ENCODE measurements around the gene RBM26. TPM values are rescaled to one million over a fixed set of nuclear protein-coding genes. Genes with fewer than 3 reads are reported as not detected.

The RBM26 gene
- total RNA-seq, 2 donors from 2014 or later = 29.0 to 45.9 TPM

- no peak for DNase-seq (ENCODE audit: low spot score)
- Histone ChIP-seq H3K9me3 (no peaks in the 10 kb centered on the region), H3K4me1 (replicated peaks) (no peaks in the 10 kb centered on the region), H3K27me3 (replicated peaks; ENCODE audit: insufficient read depth) (no peaks in the 10 kb centered on the region), H3K27ac (peak overlapping the region; percentile 94 to 96), H3K36me3 (no peaks in the 10 kb centered on the region), H3K4me3 (peak overlapping the region; percentile 76 to 94)
- TF ChIP-seq POLR2A (IDR thresholded peaks at IDR 0.05) (no peak), CTCF (IDR thresholded peaks at IDR 0.05) (no peak), POLR2AphosphoS5 (IDR thresholded peaks at IDR 0.05) (no peak)
- 1% methylated on average over 10 of the region's 10 CpGs for WGBS
- intact Hi-C loops (cut with DNase I) = no loop called here
These were observed 1.1 kb downstream of the RBM26 start for GRCh38 chr13:79404985-79405384.

- Histone ChIP-seq H3K27me3 (replicated peaks; ENCODE audit: insufficient read depth) (no peaks in the 10 kb centered on the region), H3K9me3 (no peaks in the 10 kb centered on the region), H3K36me3 (no peaks in the 10 kb centered on the region), H3K4me3 (peak overlapping the region; percentile 76 to 94), H3K27ac (no peak overlapping the region), H3K4me1 (replicated peaks) (no peaks in the 10 kb centered on the region)
- TF ChIP-seq CTCF (IDR thresholded peaks at IDR 0.05) = no peak
- TF ChIP-seq POLR2AphosphoS5 (IDR thresholded peaks at IDR 0.05) = no peak
- no peak for TF ChIP-seq POLR2A (IDR thresholded peaks at IDR 0.05)
- 17% methylated on average over 1 of the region's 1 CpG for WGBS
- no peak for DNase-seq (ENCODE audit: low spot score)
- intact Hi-C loops (cut with DNase I) = no loop called here
These were observed 1.7 kb downstream of the RBM26 start for GRCh38 chr13:79404361-79404760.

DNA sequence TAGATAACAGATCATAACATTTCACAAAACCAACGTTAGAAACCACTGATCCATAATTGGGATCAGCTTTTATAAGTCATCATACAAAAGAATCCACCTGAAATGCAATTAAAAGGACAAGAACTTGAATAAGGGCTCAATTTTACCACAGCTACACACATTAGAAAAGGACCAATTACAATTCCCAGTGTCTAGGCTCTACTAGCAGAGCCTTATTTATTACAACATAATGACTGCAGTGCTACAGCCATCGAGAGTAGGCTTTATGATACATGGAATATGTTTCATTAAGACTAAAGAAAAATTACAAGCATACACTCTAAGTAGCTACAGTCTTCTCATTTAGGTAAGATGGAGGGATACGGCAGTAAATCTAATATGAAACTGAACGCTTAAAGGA is 2.9 kb downstream of the RBM26 start:
- intact Hi-C loops (cut with DNase I) = no loop called here
- WGBS = 51% methylated on average over 4 of the region's 4 CpGs
- no peak for DNase-seq (ENCODE audit: low spot score)
- Histone ChIP-seq H3K4me1 (replicated peaks) (no peaks in the 10 kb centered on the region), H3K36me3 (no peaks in the 10 kb centered on the region), H3K4me3 (no peak overlapping the region), H3K27ac (no peak overlapping the region), H3K27me3 (replicated peaks; ENCODE audit: insufficient read depth) (no peaks in the 10 kb centered on the region), H3K9me3 (no peaks in the 10 kb centered on the region)
- no peak for TF ChIP-seq POLR2A (IDR thresholded peaks at IDR 0.05)
- TF ChIP-seq POLR2AphosphoS5 (IDR thresholded peaks at IDR 0.05) = no peak
- no peak for TF ChIP-seq CTCF (IDR thresholded peaks at IDR 0.05)

- no peaks in the 10 kb centered on the region for H3K36me3 ChIP-seq
- H3K4me1 ChIP-seq (replicated peaks) = no peaks in the 10 kb centered on the region
- no peaks in the 10 kb centered on the region for H3K9me3 ChIP-seq
- H3K4me3 ChIP-seq = no peak overlapping the region
- no peak for DNase-seq (ENCODE audit: low spot score)
- WGBS = 46% methylated on average over 2 of the region's 2 CpGs
- no peak overlapping the region for H3K27ac ChIP-seq
- intact Hi-C loops (cut with DNase I) = no loop called here
- TF ChIP-seq POLR2AphosphoS5 (IDR thresholded peaks at IDR 0.05) (no peak), CTCF (IDR thresholded peaks at IDR 0.05) (no peak), POLR2A (IDR thresholded peaks at IDR 0.05) (no peak)
- H3K27me3 ChIP-seq (replicated peaks; ENCODE audit: insufficient read depth) = no peaks in the 10 kb centered on the region
These were observed 3.4 kb downstream of the RBM26 start for GRCh38 chr13:79402679-79403078.

GRCh38 chr13:79402074-79402635 is 3.9 kb downstream of the RBM26 start:
- TF ChIP-seq POLR2AphosphoS5 (IDR thresholded peaks at IDR 0.05) (no peak), CTCF (IDR thresholded peaks at IDR 0.05) (no peak), POLR2A (IDR thresholded peaks at IDR 0.05) (no peak)
- Histone ChIP-seq H3K9me3 (no peaks in the 10 kb centered on the region), H3K36me3 (no peaks in the 10 kb centered on the region), H3K27me3 (replicated peaks; ENCODE audit: insufficient read depth) (no peaks in the 10 kb centered on the region), H3K4me1 (replicated peaks) (no peaks in the 10 kb centered on the region), H3K27ac (no peak overlapping the region), H3K4me3 (no peak overlapping the region)
- intact Hi-C loops (cut with DNase I) = no loop called here
- DNase-seq (ENCODE audit: low spot score) = no peak
- 58% methylated on average over 2 of the region's 2 CpGs for WGBS

Measured in prostate gland (tissue), 2 donors.